GM19328 (cell line): ENCODE data around the gene KSR2.

Experiments used
- ATAC-seq: cut with Tn5 transposase; IDR thresholded peaks from one replicate; pipeline ENCODE4 v1.9.1; 2021; ENCODE audit warnings: mild to moderate bottlenecking, moderate library complexity; ENCODE audit not compliant: unreplicated experiment

The KSR2 gene

DNA sequence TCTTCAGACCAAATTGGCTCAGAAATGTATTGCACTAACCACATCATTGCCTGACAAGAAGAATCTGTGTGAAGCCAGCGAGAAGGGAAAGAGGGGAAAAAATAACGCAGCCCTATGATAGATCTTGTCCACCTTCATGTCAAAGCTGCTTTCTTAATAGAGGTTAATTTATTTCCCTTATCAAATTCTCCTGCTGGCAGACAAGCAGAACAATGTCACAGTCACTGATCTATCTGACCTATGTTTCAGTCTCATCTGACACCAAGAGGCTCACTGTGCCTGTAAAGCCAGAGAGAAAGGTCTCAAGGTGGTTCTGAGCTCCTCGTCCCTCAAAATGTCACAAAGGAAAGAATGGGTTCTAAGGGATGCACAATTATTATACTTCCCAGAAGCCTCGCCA, 417.1 kb downstream of the KSR2 start:
- ATAC-seq: no peak

- no peak for ATAC-seq
Measured at GRCh38 chr12:117547209-117547608, 421.6 kb downstream of the KSR2 start.

- ATAC-seq: no peak
Measured at GRCh38 chr12:117545216-117545615, 423.6 kb downstream of the KSR2 start.

DNA sequence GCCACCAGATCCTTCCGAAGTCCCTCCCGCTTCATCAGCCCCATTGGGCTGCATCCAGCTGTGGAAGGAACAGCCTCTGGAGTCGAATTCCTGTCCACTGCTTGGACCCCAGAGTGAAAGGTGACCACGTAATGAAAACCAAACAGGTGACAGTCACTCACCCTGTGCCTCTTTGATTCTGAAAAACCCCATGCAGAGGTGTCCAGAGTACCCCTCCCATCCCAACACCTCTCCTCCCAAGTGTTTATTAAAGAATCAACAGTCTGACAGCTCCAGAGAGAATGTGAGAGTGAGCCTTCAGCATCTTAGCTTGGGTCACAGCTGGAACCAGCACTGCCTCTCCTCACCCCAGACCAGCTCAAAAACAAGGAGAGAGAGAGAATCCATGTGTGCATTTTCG, 428.8 kb downstream of the KSR2 start:
- no peak for ATAC-seq

DNA sequence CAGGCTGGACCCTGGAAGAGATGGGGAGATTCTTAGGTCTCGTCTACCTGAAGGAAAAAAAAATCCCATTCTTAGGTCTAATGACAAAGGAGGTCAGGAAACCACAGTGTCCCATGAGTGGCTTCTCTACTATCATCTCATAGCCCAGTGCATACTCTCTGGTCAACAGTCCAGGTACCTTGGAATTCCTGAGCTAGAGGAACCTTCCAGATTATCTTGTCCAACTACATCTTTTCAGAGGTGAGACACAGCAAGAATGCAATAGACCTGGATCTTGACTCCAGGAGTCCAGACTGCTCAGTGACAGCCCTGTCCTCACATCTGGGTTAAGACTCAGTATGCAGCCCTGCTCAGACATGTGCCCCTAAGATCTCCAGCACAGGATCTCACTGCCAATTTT, 429.9 kb downstream of the KSR2 start:
- no peak for ATAC-seq

GRCh38 chr12:117538032-117538690, 430.6 kb downstream of the KSR2 start:
- no peak for ATAC-seq

DNA sequence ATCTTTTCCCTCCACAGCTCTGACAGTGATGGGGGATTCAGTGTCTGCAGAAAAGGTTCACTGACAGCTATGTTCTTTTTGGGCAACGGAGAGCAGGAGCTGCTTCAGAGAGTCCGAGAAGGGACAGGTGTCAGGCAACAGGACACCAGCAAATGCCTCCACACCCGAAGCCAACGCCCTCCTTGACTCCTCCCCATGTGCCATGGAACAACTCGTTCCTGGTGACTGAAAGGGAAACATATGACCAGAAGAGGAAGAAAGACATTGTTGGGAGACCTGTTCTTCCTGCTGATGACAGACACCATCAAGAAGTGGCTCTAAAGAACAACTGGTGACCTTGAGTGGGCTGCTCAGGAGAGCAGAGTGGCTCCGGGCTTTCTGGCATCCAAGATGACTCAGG, 435.1 kb downstream of the KSR2 start:
- no peak for ATAC-seq

- no peak for ATAC-seq
Measured at GRCh38 chr12:117530796-117531195, 438.0 kb downstream of the KSR2 start.

DNA sequence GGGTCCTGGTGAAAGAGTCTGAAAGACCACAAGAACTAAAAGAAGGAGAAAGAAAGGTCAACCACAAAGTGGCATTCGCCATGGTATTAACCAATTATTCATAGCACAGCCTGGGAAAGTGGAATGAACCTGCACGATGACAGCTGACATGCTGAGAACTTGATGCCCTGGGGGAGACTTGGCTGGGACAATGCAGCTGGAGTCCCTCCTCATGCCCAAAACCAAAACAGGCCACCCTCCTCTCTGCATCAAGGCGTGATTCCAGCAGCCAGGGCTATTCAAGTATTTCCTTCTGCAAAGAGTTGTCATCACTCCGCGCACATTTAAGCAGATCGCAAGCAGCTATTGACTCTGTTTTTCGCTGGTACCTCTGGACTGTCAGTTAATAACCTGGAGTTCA, 440.3 kb downstream of the KSR2 start:
- no peak for ATAC-seq

DNA sequence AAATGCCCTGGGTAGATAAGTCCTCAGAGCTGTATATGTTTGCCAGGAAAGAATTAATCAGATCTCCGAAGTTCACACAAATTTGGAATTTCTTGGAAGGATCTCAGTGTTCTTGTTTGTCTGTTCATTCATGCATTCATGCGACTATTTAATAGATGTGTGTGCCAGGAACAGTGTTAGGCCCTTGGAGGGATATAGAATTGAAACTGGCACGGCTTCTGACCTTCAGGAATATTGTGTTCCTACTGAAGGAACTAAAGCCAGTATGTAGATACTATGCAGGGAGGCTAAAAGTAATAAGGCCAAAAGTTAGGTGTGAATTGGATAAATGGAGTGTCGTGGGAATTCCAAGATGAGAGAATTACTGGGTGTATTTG, 441.3 kb downstream of the KSR2 start:
- no peak for ATAC-seq

DNA sequence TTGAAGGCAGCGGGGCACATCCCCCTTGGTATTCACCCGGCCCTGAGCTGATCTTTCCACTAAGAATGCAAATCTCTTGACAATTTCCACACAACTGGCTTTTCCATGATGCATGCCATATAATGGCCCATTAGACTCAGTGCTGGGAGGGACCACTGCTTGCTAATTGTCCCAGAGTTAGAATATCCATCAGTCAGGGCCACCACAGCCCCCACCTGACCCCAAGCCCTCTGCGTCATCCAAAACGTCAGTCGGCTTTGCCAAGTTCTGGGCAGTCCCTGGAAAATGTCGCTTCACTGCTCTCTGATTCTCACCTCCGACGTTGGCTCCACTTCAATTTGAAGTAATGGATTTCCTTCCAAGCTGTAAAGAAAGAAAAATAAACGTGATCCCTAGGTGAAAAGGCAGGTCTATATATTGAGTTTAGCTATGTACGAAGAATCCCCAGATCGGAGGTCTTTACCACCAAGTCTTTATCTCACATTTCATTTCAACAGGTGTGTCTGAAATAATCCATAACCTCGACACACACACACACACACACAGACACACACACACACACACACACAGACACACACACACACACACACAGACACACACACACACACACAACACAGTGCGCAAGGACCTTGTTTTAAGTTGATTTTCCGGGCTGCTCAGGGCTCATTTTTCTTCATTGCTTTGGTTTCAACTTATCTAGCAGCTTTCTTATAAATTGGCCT, 441.9 kb downstream of the KSR2 start:
- no peak for ATAC-seq

DNA sequence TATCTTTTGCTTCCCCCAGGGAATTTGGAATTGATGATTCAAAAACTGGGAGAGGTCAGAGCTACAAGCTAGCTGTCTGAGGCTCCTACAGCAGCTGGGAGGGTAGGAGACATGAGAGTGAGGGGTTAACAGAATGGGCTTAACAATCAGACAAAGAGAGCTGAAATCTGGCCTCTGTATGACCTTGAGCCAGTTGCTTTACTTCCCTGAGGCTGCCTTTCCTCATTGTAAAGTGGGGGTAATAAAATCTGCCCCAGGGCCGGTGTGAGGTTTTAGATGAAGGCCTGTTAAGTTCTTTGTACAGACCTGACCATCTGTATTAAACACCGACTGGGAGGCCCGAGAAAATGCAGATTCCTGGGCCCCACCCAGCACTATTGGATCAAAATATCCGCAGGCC, 443.0 kb downstream of the KSR2 start:
- no peak for ATAC-seq

DNA sequence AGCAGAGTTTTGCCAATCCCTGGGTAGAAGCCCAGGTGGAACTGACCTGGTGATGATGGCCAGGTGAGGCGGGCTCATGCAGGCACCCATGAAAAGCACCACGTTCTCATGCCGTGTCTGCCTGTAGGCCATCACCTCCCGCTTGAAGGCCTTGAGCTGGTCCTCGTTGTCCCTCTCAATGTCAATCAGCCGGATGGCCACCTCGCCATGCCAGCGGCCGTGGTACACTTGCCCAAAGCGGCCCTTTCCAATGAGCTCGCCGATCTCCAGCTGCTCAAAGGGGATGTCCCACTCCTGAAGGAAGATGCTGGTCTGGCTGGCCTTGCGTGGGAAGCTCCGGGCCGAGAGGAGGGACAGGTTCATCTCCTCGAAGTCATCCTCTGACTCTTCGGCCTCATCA, 444.0 kb downstream of the KSR2 start:
- ATAC-seq: no peak

- no peak for ATAC-seq
Measured at GRCh38 chr12:117523971-117524370, 444.8 kb downstream of the KSR2 start.

GRCh38 chr12:117522559-117522958, 446.2 kb downstream of the KSR2 start:
- ATAC-seq: no peak

DNA sequence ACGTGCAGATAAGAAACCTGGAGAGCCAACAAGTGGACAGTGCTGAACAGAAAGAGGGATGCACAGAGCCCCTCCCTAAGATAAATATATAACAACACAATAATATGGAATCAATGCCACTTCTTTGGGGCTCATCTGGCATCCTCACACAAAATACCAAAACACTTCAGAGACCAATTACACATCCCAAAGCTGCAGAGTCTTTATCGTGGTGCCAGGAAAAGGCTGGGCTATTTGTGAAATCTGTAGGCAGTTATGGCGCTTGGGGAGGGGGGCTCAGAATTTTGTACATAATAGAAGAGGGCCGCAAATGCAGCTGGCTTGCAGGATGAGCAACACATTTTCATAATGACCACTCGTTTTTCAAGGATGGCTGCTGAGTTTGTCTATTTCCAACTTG, 446.9 kb downstream of the KSR2 start:
- no peak for ATAC-seq

DNA sequence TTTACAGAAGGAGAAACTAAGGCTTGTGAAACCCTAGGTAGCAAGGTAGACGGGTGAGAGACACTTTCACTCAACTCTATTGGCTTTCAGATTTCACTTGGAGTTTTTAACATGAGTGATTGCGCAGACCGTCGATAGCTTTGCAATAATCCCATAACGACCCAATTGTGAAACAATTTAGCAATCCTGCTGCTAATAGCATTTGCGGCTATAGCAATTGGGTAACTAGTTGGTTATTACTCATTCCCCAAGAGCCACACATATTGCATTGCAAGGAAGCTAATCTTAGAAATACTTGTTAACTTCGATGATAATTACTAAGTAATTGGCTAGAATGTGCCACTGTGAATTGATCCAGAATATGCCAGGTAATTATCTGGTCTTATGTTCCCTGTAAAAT, 447.4 kb downstream of the KSR2 start:
- no peak for ATAC-seq

- ATAC-seq: no peak
Measured at GRCh38 chr12:117518594-117519270, 450.1 kb downstream of the KSR2 start.

- no peak for ATAC-seq
Measured at GRCh38 chr12:117517219-117517739, 451.5 kb downstream of the KSR2 start.

DNA sequence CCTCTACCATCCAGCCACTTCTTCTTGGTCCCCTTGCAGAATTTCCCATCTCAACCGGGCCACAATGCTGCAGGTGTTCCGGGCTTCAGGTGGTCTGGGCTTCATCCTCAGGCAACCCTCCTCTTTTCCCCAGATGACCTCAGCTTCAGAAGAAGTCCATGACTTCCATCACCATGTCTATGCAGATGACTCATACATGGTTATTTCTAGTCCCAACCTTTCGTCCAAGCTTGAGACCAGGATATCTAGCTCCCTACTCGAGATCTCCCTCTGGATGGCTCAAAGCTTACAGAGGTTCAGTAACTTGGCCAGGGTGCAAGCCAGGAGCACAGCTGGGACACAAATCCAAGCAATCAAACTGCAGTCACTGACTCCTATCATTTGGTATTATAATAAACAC, 452.8 kb downstream of the KSR2 start:
- ATAC-seq: no peak

- no peak for ATAC-seq
Measured at GRCh38 chr12:117514016-117514415, 454.8 kb downstream of the KSR2 start.

DNA sequence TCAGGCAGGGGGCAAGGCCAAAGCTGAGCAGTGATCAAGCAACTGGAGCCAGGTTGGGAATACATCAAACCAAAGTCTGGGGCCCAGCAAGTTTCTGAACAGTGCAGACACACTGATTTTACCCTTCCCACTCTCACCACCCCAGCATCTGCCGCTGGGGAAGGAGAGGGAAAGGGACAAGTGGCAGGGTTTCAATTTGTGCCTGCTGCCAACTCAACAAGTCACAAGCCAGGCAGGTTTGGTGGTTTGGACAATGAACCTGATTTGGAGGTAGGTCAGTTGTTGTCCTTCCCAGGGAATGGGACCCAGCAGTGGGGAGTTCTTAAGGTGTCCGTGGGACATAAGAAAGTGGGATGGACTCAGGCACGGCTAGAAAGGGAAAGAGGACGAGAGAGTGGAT, 455.4 kb downstream of the KSR2 start:
- ATAC-seq: no peak
